ENCODE data around the gene GRIK5. TPM values are rescaled to one million over a fixed set of nuclear protein-coding genes. Genes with fewer than 3 reads are reported as not detected.
A peak's percentile ranks its signal among the peaks of the same experiment; 100 is the strongest.

The GRIK5 gene
- total RNA-seq, 1 experiment from 2014 or later = not detected

DNA sequence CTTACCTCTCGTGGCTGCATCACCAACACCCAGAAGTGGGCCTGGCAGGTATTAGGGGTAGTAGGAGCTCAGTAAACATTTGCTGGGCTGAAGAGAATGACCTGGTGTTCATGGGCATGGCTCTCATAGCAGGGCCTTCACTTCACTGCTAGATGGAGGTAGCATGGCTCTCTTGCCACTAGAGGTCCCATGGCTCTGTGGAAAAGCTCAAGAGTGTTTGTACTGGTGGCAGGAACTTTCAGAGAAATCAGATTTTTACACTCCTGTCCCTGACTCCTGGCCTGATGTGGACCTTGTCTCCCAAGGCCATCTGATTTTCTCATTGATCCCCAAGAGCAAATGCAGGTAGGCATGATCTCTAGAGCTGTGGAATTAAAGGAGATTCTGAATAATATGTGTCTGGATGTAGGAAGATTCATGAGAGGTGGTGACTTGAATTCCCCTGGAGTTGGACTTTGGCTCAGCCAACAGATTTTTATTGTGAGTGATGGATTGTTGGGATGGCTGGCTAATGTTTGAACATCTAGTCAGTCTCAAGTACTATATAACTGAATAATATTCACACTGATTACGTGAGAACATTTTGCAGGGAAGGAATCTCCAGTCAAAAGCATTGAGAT lies 11.7 kb upstream of the GRIK5 start:
- DNase-seq (ENCODE audit: low read depth) = peak; percentile 33
- in situ Hi-C loops (cut with HindIII; ENCODE audit: low pct_unique_long_range_greater_than_20kb, low sequenced_read_pairs) = no loop called here

DNA sequence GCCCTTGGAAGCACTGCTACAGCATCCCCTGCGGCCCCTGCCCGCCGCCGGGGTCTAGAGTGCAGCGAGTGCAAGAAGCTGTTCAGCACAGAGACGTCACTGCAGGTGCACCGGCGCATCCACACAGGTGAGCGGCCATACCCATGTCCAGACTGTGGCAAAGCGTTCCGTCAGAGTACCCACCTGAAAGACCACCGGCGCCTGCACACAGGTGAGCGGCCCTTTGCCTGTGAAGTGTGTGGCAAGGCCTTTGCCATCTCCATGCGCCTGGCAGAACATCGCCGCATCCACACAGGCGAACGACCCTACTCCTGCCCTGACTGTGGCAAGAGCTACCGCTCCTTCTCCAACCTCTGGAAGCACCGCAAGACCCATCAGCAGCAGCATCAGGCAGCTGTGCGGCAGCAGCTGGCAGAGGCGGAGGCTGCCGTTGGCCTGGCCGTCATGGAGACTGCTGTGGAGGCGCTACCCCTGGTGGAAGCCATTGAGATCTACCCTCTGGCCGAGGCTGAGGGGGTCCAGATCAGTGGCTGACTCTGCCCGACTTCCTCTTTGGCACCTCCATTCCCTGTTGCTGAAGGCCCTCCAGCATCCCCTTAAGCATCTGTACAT lies 10.9 kb upstream of the GRIK5 start:
- no peak for DNase-seq (ENCODE audit: low read depth)
- in situ Hi-C loops (cut with HindIII; ENCODE audit: low pct_unique_long_range_greater_than_20kb, low sequenced_read_pairs) = no loop called here

DNA sequence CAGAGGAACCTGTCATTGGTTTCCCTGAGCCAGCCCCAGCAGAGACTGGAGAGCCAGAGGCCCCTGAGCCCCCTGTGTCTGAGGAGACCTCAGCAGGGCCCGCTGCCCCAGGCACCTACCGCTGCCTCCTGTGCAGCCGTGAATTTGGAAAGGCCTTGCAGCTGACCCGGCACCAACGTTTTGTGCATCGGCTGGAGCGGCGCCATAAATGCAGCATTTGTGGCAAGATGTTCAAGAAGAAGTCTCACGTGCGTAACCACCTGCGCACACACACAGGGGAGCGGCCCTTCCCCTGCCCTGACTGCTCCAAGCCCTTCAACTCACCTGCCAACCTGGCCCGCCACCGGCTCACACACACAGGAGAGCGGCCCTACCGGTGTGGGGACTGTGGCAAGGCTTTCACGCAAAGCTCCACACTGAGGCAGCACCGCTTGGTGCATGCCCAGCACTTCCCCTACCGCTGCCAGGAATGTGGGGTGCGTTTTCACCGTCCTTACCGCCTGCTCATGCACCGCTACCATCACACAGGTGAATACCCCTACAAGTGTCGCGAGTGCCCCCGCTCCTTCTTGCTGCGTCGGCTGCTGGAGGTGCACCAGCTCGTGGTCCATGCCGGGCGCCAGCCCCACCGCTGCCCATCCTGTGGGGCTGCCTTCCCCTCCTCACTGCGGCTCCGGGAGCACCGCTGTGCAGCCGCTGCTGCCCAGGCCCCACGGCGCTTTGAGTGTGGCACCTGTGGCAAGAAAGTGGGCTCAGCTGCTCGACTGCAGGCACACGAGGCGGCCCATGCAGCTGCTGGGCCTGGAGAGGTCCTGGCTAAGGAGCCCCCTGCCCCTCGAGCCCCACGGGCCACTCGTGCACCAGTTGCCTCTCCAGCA lies 10.1 kb upstream of the GRIK5 start:
- DNase-seq (ENCODE audit: low read depth) = no peak
- in situ Hi-C loops (cut with HindIII; ENCODE audit: low pct_unique_long_range_greater_than_20kb, low sequenced_read_pairs) = no loop called here

DNA sequence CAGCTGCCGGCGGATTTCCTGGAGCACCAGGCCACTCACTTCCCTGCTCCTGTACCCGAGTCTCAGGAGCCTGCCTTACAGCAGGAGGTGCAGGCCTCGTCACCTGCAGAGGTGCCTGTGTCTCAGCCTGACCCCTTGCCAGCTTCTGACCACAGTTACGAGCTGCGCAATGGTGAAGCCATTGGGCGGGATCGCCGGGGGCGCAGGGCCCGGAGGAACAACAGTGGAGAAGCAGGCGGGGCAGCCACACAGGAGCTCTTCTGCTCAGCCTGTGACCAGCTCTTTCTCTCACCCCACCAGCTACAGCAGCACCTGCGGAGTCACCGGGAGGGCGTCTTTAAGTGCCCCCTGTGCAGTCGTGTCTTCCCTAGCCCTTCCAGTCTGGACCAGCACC lies 9.3 kb upstream of the GRIK5 start:
- in situ Hi-C loops (cut with HindIII; ENCODE audit: low pct_unique_long_range_greater_than_20kb, low sequenced_read_pairs) = no loop called here
- no peak for DNase-seq (ENCODE audit: low read depth)

DNA sequence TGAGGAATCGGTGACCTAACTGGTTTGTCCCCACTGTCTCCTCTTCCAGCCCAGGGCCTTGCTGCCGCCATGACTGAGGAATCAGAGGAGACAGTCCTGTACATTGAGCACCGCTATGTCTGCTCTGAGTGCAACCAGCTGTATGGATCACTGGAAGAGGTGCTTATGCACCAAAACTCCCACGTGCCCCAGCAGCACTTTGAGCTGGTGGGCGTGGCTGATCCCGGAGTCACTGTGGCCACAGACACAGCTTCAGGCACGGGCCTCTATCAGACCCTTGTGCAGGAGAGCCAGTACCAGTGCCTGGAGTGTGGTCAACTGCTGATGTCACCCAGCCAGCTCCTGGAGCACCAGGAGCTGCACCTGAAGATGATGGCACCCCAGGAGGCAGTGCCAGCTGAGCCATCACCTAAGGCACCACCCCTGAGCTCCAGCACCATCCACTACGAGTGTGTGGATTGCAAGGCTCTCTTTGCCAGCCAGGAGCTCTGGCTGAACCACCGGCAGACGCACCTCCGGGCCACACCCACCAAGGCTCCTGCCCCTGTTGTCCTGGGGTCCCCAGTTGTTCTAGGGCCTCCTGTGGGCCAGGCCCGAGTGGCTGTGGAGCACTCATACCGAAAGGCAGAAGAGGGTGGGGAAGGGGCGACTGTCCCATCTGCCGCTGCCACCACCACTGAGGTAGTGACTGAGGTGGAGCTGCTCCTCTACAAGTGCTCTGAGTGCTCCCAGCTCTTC lies 8.7 kb upstream of the GRIK5 start:
- no peak for DNase-seq (ENCODE audit: low read depth)
- in situ Hi-C loops (cut with HindIII; ENCODE audit: low pct_unique_long_range_greater_than_20kb, low sequenced_read_pairs) = no loop called here

DNA sequence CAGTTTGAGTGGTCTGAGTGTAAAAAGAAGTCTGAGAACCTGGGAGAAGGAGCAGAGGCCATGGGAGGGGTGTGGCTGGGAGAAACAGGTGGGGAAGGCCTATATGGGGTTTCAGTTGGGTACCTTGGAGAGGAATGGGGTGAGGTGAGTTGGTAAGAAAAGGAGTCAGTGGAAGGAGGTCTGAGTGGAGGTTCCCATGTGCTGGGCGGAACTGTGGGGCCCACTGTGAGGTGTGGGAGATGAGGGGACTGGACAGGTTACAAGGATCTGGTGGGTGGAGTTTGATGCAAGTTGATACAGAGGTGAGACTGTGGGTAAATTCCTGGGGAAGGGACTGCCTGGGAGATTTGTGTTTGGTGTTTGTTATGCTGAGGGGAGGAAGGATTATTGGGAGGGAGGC lies 8.1 kb upstream of the GRIK5 start:
- in situ Hi-C loops (cut with HindIII; ENCODE audit: low pct_unique_long_range_greater_than_20kb, low sequenced_read_pairs) = no loop called here
- no peak for DNase-seq (ENCODE audit: low read depth)

DNA sequence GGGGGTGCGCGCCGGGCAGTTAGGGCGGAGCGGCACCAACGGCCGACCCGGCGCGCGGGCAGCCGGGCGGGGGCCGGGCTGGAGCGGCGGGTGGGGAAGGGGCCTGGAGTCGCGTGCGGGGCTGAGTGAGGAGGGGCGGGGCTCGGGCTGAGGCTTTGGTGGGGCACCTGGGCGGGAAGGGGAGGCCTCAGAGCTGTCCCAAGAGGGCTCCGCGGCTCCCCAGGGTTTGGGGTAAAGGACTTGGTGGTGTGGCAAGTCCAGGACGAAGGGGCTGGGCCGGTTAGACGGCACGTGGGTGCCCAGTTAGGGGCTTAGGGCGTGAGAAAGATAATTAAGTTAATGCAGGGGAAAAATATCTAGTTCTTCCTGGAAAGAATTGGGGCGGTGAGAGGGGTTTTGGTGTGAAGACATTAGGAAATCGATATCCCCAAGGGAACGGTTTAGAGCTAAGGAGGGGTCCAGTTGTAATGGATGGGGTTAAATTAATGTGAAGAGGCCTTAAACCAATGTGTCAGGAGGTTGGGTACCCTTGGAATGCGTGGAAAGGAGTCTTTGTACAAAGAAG lies 6.5 kb upstream of the GRIK5 start:
- DNase-seq (ENCODE audit: low read depth) = no peak
- in situ Hi-C loops (cut with HindIII; ENCODE audit: low pct_unique_long_range_greater_than_20kb, low sequenced_read_pairs) = no loop called here

DNA sequence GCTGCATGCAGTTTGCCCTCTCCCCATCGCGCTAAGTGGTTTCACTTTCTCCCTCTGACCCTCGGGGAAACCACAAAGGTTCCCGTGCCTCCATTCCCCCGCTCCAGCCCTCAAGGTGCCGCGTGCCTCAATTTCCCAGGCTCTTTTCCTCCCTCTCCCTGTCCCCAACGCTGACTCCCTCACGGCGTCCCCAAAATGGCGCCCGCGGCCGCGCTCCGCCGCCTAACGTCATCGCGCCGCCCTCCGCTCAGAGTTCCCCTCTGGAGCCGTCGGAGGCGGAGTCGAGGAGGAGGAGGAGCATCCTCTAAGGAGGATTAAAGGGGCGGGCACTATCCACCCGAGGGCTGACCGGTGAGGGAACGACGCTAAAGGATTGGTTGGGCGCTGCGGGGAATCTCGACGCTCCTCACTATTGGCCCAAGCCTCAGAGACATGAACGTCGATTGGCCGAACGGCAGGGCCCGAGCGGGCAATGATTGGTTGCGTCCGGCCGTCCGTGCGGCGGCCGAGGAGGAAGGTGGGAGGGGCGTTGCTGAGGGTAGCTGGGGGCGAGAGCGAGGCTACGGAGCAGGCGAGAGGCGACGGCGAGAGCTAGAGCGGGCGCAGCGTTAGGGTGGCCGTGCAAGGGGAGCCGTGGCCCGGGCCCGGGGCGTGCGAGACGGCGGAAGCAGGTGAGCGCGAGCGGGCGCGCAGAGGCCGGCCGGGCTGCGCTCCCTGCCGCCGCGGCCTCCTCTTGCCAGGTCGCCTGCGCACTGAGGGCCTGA lies 5.8 kb upstream of the GRIK5 start, which contains the start of gene ZNF574:
Gene ZNF574 (plus strand): TSS at position 551 of the 764 bp plus-strand sequence. CDS start 2,441 bp downstream, outside the sequence.
- DNase-seq (ENCODE audit: low read depth) = peak; percentile 100
- in situ Hi-C loops (cut with HindIII; ENCODE audit: low pct_unique_long_range_greater_than_20kb, low sequenced_read_pairs) = no loop called here

DNA sequence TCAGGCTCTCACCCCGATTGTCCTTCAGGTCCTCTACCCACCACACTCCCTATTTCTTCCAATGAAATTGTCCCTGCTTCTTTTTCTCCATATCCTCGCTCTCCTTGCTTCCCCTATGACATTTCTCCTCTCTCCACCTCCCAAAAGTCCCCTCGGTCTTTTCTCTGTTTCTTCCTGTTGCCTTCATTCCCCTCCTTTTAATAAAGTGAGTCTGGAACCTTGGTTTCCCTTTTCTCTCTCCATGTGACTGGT lies 5.3 kb upstream of the GRIK5 start:
- in situ Hi-C loops (cut with HindIII; ENCODE audit: low pct_unique_long_range_greater_than_20kb, low sequenced_read_pairs) = no loop called here
- DNase-seq (ENCODE audit: low read depth) = no peak

DNA sequence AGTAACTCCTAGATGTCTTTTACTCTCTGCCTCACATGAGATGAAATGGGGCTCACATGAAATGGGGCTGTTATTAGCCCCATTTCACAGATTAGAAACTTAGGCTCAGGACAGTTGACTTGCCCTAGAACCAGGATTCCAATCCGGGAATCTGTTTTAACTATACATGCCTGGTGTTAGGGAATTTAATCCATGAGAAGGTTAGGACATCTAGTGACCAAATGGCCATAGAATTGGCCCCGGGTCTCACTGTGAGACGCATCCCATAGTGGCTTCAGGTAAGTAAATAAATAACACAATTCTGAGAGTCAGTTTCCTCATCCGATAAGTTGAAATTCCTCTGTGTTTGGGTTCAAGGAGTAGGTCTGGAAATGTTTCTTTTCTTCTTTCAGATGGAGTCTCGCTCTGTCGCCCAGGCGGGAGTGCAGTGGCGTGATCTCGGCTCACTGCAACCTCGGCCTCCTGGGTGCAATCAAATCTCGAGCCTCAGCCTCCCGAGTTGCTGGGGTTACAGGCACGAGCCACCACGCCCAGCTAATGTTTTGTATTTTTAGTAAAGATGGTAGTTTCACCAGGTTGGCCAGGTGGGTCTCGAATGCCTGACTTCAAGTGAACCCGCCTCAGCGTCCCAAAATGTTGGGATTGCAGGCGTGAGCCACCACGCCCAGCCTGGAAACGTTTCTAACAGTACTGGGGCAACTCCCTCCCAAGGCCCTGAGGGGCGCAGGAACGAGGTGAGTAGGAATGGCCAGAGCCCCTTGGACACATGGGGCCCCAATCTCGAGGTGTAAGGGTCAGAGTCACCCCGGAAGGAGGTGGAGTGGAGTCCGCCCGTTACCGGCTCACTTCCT lies 4.7 kb upstream of the GRIK5 start:
- in situ Hi-C loops (cut with HindIII; ENCODE audit: low pct_unique_long_range_greater_than_20kb, low sequenced_read_pairs) = no loop called here
- DNase-seq (ENCODE audit: low read depth) = no peak

DNA sequence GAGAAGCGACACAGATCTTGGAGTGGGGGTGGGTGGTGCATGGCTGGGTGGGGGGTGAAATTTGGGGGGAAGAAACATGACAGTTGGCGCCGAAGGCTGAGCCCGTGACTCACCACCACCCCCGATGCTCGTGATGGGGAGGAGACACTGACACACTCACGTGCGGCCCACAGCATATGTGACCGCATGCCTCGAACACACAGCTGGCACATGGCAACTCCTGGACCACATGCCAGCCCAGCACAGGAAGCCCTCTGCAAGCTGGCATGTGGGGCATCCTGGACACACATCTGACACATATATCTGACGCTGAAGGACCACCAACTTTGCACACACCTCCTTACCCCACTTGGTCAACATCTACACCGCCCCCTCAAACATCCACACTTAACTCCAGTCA lies 1.2 kb upstream of the GRIK5 start:
- in situ Hi-C loops (cut with HindIII; ENCODE audit: low pct_unique_long_range_greater_than_20kb, low sequenced_read_pairs) = no loop called here
- DNase-seq (ENCODE audit: low read depth) = no peak

DNA sequence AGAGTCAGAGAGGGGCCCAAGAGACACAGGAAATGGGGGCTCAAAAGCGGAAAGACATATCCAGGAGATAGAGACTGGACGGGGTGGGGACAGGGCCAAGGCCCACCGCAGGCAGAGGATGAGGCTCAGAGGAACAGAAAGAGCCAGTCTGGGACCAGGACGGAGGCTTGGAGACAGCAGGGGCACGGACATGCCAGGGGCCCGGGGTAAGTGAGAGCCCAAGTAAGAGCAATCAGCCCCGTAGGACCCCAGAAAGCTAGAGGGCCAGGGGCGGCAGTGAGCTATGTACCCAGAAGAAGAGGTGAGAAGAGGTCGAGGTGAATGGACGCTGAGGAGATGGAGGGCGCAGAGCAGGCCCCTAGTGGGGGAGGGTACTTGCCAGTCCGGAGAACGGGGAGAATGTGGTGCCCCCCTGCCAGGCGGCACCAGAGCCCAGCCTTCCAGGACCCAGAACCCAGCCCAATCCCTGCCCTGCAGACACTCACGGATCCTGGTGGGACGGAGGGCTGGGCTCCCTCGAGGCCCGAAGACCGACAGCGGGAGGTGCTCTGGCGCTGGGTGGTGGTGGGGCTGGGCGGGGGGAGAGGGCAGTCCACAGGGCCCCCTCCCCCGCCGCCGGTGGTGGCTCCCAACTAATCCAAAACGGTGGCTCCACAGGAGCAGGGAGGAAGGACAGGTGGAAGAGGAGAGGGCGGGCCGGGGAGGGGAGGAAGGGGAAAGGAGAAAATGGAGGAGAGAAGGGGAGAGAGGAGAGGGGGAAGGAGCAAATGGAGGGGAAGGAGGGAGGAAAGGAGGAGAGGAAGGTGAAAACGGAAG lies 1.0 kb downstream of the GRIK5 start:
- in situ Hi-C loops (cut with HindIII; ENCODE audit: low pct_unique_long_range_greater_than_20kb, low sequenced_read_pairs) = no loop called here

DNA sequence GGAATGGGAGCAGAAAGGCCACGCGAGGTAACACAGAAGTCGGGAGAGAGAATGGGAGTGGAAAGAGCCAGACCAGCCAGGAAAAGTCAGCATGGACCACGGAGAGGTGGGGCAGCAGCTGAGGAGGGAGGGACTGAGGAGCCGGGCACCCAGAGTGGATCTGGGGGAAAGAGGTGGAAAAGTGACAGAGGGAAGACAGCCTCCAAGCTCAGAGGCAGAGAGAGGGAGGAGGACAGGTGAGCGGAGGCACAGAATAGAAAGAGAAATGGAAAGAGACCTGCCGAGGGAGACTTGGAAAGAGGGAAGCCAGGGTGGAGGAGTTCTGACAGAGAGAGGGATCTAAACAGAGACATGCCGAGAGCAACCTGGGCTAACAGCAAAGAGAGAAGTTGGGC lies 1.6 kb downstream of the GRIK5 start:
- in situ Hi-C loops (cut with HindIII; ENCODE audit: low pct_unique_long_range_greater_than_20kb, low sequenced_read_pairs) = no loop called here
- no peak for DNase-seq (ENCODE audit: low read depth)

More for the DNA sequence above, 1.0 kb downstream of the GRIK5 start:
- DNase-seq (ENCODE audit: low read depth) = no peak

DNA sequence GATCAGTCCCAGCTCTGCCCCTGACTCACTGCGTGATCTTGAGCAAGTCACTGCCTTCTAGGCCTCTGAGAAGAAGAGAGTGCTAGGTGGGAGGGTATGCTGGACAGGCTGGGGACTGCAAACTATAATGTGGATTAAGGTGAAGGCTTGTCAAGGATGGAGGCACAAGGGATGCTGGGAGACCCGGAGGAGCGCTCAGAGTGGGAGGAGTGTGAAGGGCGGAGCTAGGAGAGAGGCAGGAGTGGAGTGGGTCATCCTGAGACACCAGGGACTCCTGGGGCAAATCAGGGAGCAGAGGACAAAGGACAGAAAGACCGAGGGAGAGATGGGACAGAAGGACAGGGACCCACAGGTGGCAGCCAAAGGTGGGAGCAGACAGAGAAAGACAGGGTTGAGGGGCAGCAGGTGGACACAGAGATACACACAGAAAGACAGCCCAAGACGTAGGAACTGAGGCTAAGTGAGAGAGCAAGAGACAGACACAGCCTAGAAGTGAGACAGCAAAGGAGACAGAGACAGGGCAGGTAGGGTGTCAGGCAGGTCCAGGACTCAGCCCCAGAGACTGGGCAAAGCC lies 2.6 kb downstream of the GRIK5 start:
- in situ Hi-C loops (cut with HindIII; ENCODE audit: low pct_unique_long_range_greater_than_20kb, low sequenced_read_pairs) = no loop called here
- DNase-seq (ENCODE audit: low read depth) = no peak

DNA sequence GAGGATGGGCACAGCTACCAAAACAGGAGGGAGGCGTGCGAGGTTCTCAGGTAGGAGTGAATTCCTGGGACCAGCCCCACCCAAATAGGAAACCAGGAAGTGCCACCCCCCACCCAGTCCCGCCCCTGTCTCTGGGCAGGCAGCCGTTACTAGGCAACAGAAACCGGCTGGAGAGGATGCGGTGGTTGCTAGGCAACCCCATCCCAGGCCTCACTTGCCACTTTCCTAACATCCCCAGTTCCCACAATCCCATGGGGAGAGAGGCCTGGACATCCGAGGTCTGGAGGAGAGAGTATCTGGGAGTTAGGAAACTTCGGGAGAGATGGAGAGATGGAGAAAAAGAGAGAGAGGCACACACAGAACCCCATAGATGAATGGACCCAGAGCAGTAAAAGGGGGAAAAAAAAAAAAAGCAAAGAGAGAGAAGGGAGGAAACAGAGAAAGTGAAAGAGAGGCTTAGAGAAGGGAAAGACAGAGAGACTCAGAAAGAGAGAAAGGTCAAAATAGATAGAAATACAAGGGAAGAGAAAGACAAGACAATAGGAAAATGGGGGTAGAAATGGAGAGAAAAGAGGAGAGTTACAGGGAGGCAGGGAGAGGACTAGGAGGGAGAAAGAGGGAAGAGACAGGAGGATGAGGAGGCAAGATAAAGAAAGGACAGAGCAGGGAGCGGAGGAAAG lies 3.8 kb downstream of the GRIK5 start:
- no peak for DNase-seq (ENCODE audit: low read depth)
- in situ Hi-C loops (cut with HindIII; ENCODE audit: low pct_unique_long_range_greater_than_20kb, low sequenced_read_pairs) = no loop called here

DNA sequence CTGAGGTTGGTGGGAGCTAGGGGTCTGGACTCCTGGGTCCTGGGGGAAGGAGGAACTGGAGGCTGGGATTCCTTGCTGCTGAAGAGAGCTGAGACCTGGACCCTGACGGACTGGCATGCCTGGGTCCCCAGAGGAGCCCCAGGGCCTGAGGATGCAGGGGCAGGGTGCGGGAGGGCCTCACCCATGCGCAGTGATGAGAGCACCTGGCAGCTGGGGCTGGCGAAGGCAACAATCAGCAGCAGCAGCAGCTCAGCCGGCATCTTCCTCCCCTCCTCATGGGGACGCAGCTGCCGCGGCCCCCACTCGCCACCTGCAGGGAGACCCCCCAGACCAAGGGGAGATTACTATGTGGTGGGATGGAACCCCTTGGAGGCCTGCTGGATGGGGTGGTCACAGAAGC lies 4.5 kb downstream of the GRIK5 start:
- no peak for DNase-seq (ENCODE audit: low read depth)
- in situ Hi-C loops (cut with HindIII; ENCODE audit: low pct_unique_long_range_greater_than_20kb, low sequenced_read_pairs) = no loop called here

Measured in Caki2 (cell line).